ENCODE data around the gene DNPH1.

DNPH1 gene, protein sequence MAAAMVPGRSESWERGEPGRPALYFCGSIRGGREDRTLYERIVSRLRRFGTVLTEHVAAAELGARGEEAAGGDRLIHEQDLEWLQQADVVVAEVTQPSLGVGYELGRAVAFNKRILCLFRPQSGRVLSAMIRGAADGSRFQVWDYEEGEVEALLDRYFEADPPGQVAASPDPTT

DNA sequence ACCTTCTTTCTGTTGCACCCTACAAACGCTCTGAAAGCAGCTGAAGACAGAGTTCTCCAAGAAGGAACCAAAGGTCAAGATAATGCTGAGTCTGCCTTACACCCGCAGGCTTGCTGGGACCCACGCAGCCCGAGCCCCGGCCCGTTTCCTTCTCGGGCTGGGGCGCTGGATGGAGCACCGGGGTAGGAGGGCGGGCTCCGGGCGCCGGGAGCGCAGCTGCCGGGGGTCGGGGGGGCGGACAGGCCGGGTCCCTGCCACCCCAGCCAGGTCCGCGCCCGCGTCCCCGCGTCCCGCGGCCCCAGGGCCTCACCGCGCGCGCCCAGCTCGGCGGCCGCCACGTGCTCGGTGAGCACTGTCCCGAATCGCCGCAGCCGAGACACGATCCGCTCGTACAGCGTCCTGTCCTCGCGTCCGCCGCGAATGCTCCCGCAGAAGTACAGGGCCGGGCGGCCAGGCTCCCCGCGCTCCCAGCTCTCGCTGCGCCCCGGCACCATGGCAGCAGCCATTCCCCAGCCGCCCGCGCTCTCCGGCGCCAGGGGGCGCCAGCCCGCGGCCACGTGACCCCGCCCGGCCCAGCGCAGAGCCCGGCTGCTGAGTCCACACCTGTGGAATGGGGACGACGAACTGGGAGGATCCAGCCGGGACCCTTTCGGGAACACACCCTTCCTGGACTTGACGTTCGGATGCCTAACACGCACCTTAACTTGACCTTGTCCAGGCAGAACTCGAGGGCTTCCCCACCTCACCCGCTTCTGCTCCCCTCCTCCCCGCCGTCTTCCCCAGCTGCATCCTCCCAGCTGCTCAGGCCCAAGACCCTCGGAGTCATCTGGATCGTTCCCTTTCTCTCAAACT, at the start of gene DNPH1:
Gene DNPH1, minus strand, starts transcription at position 531 of the 852 bp plus-strand sequence. Its CDS starts 25 bp downstream, at position 506.
- peak; percentile 72 to 82 for DNase-seq

DNA sequence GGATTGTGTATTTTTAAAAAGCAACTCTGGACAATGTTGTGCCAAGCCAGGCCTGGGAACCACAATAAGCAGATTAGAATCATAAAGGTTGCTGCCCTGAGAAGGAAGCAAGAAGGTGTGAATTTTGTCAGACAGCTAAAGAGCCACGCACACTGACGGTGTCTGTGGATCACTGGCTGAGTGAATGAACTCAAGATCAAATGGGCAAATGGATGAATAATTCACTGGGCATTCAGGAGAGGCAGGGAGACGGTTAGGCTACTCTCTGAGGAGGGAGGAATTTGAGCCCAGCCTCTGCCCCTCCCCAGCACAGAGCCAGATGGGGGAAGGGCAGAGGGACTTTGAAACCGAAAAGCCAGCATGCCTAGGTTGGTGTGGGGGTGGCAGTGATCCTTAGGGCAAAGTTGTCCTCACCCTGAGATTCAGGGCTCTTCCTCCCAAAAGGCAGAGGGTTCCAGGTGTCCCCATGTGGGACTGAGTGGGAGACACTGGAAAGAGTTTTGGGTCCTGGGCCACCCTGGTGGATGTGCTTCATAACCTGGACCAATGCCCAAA, 49.3 kb upstream of the DNPH1 start:
- no peak for DNase-seq

- DNase-seq, result no peak
Observed at GRCh38 chr6:43277643-43278523, 48.6 kb upstream of the DNPH1 start.

- no peak for DNase-seq
Observed at GRCh38 chr6:43277306-43277642, 48.0 kb upstream of the DNPH1 start.

DNA sequence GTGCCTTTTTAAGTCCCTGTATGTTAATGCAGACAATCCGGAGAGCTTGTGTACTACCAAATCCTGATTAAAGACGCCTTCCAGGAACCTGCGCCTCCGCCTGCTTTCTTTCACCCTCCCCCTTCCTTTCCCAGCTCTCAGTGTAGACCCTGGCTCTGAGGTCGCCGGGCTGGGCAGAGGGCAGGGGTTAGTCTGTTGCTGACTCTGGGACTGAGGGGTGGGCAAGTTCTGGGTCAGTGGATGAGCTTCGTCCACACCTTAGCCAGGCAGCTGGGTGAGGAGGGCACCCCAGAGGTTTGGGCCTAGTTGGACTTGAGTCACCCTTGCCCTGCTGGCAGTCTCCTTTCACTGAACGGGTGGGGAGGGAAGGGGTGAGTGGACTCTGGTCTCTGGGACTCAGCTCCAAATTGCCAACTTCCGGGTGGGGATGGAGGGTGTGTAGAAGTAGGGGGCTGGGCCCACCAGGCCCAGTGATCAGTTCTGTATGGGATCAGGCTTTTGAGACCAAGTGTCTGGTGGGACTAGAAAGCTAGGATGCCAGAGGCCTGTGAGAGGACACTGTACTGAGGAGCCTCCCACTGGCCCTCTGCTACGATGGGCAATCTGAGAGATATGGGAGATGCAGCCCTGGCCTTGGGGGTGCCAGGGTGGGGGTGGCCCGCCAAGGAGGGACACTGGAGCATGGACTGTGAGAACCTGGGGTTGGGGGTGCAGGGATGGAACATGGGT, 47.5 kb upstream of the DNPH1 start:
- DNase-seq, result no peak

DNA sequence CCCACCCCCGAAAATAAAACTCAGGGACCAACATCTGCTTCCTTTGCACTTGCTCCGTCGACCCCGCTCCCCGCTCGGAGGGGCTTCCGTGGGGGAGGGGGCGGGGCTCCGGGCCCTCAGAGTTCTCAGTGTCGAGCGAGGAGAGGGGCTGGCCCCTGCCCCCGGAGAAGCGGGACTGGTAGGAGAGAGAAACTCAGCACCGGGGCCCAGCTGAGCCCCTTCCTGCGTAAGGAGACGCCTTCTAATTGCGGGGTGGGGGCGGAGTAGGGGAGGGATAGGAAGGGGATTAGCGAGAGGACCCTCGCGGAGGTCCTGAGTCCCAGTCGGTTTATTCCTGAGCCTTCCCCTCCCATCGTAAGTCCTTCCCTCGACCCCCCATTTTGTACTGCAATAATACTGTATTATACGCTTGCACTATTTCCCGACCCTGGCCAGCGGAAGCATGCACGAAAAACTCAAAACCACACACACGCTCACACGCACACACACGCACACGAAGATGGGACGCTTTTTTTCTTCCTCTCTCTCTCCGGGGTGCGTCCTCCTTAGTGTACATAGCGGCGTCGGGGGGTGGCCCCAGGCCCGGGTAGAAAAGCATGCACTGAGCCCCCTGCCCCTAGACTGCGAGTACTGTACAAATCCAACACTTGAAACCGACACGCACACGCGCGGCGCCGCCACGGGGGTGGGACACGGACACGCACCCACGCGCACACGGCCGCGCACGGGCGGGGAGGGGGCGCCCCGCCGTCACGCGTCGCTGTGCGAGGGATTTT, 46.7 kb upstream of the DNPH1 start:
- peak in 1 of 2 experiments; percentile 14 for DNase-seq

GRCh38 chr6:43274916-43275597, 45.8 kb upstream of the DNPH1 start:
- DNase-seq, result peak in 1 of 2 experiments; percentile 35

DNA sequence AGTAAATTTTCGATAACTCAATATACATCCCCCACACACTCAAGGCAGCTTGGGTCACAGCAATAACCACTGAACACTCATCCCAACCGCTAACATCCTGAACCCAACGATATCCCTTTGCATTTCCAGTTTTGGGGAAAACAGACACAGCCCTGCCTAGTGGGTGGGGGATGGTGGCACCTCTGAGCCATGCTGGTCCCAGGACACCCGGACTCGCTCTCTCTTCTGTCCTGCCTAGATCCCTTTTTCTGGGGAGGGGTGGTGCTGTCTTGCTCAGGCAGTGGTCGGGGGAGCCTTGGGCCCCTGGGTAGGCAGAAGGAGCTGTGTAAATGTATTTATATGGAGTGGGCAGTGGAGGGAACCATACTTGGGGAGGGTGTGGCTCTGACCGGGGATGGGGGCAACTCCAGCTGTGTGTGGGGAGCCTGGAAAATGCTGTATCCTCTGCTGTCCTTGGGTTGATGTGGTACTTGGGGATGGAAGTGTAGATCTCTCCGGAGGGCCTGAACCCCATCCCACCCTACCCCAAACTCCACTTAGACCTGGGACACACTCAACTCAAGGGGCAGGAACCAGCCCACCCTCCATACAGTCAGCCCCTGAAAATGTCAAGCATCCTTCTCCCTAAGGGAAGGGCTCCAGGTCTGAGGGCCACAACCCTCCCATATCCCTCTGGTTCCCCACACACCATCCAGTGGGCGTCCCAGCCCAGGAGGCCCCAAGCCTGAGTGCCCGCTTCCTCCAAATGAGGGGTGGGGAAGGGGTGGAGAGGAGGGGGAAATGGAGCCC, 45.0 kb upstream of the DNPH1 start:
- DNase-seq, result no peak

GRCh38 chr6:43273707-43274106, 44.4 kb upstream of the DNPH1 start:
- no peak for DNase-seq

DNA sequence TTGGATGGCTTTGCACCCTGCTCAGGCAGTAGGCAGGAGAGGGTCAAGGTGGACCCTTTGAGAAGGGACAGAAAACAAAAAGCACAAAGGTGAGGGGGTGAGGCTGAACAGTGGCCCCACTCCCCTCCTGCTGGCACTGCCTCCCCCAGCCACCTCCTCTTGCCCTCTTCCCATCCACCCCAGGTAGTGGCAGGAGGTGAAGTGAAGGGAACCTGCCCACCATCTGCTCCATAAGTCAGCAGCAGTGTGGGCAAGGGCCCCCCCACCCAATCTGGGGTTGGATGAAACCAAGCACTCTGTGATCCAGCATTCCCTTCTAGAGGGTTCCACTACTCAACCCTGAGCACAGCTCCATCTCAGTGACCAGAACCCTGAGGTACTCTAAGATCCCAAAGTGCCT, 42.7 kb upstream of the DNPH1 start:
- DNase-seq, result no peak

GRCh38 chr6:43271103-43271815, 42.0 kb upstream of the DNPH1 start:
- no peak for DNase-seq

- DNase-seq, result peak; percentile 50 to 56
Observed at GRCh38 chr6:43269273-43270007, 40.2 kb upstream of the DNPH1 start.

DNA sequence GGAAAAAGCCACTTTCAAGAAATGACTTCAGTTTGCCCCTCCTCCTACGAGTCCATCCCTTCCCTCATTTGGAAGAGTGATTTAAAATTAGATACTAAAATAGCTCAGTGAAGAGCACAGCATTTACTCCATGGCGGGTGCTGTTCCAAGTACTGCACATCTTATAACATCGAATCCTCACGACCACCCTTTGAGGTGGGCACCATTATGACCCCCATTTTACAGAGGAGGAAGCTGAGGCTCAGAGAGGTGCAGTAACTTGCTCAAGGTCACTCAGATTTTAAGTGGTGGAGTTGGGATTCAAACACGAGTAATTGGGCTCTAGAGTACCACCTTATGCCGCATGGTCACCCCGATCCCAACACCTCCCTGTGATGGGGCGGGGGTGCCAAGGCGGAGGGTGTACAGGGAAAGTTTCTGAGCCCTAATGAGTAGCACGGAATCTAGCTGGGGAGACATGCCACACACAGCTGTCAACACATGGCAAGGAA, 39.5 kb upstream of the DNPH1 start:
- DNase-seq, result no peak

GRCh38 chr6:43268355-43268700, 39.0 kb upstream of the DNPH1 start:
- DNase-seq, result no peak

GRCh38 chr6:43267619-43268354, 38.5 kb upstream of the DNPH1 start:
- DNase-seq, result no peak

DNA sequence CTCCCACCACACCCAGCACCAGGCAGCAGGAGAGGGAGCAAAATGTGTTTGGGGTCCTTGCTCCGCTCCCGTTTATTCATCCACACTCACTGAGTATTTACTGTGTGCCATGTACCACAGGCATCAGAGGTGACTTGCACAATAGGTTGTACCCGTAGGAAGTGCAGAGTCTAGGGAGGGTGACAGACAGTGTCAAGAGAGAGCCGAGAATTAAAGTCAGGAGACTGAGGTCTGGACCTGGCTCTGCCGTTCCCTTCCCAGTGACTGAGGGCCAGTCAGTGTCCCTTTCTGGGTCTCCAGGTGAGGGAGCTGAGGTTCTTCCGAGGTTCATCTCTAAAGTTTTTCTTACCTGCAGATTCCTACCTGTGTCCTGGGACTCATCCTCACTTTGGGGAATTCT, 36.3 kb upstream of the DNPH1 start:
- DNase-seq, result no peak

DNA sequence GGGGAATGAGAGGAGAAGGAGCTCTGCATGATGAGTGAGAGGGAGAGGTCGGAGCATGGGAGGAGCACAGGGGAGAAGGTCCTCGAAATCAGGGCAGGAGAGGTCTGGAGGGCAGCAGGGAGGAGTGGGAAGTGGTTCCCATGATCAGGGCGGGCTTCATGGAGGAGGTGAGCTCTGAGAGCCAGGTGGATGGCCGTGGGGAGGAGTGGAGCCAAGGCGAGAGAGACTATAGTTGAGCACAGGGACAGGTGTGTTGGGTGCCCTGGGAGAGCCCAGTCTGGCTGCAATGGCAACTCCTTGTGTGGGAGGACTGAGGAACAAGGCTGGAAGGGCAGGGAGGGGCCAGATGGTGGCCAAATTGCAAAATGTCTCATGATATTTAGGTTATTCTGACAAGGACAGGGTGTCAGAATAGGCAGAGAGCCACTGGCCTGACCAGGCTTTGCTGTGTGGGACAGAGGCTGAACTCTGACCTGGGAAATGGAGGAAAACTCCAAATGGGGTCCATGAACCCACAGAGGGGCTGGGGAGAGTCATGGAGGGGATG, 35.4 kb upstream of the DNPH1 start:
- DNase-seq, result no peak

Data from stimulated activated CD4-positive, alpha-beta T cell treated with anti-CD3 and anti-CD28 coated beads, Interleukin-4, amount 100 ng/mL, for 4 hours (primary cell).